Uterus (tissue), 4 donors: ENCODE data around the gene SH3PXD2B. TPM values are rescaled to one million over a fixed set of nuclear protein-coding genes. Genes with fewer than 3 reads are reported as not detected.

ENCODE experiments used
- DNase-seq, 2 donors: peaks; one replicate each; pipeline ENCODE4 v3.0.0-alpha.2; 2019 to 2020
- H3K27ac ChIP-seq, 2 donors: fragments of 200-600 bp; sonication (generic); 1 replicate in 1 of 2; 2 replicates in 1 of 2; pipeline ENCODE4 v1.5.1; 2016 to 2018
- H3K27me3 ChIP-seq, 2 donors: fragments of 200-600 bp; sonication (generic); one replicate each; pipeline ENCODE4 v1.5.1; 2018 to 2019; ENCODE audit warnings: control low read depth in 1 of 2
- H3K36me3 ChIP-seq, 2 donors: fragments of 200-600 bp; sonication (generic); one replicate each; pipeline ENCODE4 v1.5.1; 2019; ENCODE audit warnings: control low read depth in 1 of 2
- H3K4me1 ChIP-seq, 2 donors: fragments of 200-600 bp; sonication (generic); one replicate each; pipeline ENCODE4 v1.5.1; 2018 to 2019; ENCODE audit warnings: control low read depth in 1 of 2
- H3K4me3 ChIP-seq, 2 donors: fragments of 200-600 bp; sonication (generic); 1 replicate in 1 of 2; 2 replicates in 1 of 2; pipeline ENCODE4 v1.5.1; 2018 to 2019; ENCODE audit warnings: mild to moderate bottlenecking in 1 of 2
- H3K9me3 ChIP-seq, 2 donors: fragments of 200-600 bp; sonication (generic); one replicate each; pipeline ENCODE4 v1.5.1; 2019; ENCODE audit warnings: control low read depth in 1 of 2
- POLR2A ChIP-seq, 2 donors: fragments of 450-650 bp; IDR thresholded peaks; one replicate each; pipeline ENCODE4 v1.6.1; 2016; ENCODE audit warnings: antibody characterized with exemption in 2 of 2, mild to moderate bottlenecking in 1 of 2, moderate library complexity in 1 of 2
- intact Hi-C: fragments of 100-400 bp; cut with DNase I; formaldehyde crosslinking; loops from one replicate; pipeline ENCODE4 v1.15.1; 2023; ENCODE audit warnings: low total_unique reads
- total RNA-seq, 4 donors: library from RNA; depleted of rRNA in 3 of 4; stranded (reverse); fragments of >200 nt in 3 of 4; gene quantifications; one replicate each; pipeline versions ENCODE4 v1.1.0 to v1.2.4, GENCODE V29; 2014 to 2023
- TF ChIP-seq, protein P1 (sequence below), 4 experiments: fragments of 200-600 bp in 2 of 4; fragments of 450-650 bp in 2 of 4; sonication (generic) in 2 of 4; IDR thresholded peaks; one replicate each; pipeline ENCODE4 v1.5.1; 2016 to 2019; ENCODE audit warnings: antibody characterized with exemption in 4 of 4, mild to moderate bottlenecking in 2 of 4, moderate library complexity in 1 of 4
- donor health status: DM: yes; HTN: yes; CAD: no.

Gene SH3PXD2B
- total RNA-seq, 4 donors from 2014 or later, result 26.1 to 82.6 (median 31.0) TPM

DNA sequence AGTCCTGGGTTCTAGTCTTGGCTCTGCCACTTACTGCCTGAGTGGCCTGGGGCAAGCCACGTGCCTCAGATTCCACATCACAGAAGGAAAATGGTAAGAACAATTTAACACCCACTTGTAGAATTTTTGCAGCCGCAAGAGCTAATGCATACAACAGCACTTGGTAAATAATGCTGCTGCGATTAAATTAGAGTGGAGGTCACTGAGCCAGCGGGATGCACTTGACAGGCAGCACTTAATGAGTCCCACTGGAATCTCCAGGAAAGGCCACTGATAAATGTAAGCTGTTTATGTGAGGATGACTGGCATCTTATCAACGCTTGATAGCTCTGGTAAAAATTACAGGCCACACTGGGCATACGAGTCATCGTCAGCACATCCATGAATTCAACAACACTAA is 111.4 kb downstream of the SH3PXD2B start:
- intact Hi-C loops, result no loop called here
- Histone ChIP-seq H3K36me3 (no peaks in the 10 kb centered on the region), H3K9me3 (no peaks in the 10 kb centered on the region), H3K4me3 (no peak overlapping the region), H3K4me1 (no peaks in the 10 kb centered on the region), H3K27ac (no peak overlapping the region), H3K27me3 (no peaks in the 10 kb centered on the region)
- TF ChIP-seq, protein P1, sequence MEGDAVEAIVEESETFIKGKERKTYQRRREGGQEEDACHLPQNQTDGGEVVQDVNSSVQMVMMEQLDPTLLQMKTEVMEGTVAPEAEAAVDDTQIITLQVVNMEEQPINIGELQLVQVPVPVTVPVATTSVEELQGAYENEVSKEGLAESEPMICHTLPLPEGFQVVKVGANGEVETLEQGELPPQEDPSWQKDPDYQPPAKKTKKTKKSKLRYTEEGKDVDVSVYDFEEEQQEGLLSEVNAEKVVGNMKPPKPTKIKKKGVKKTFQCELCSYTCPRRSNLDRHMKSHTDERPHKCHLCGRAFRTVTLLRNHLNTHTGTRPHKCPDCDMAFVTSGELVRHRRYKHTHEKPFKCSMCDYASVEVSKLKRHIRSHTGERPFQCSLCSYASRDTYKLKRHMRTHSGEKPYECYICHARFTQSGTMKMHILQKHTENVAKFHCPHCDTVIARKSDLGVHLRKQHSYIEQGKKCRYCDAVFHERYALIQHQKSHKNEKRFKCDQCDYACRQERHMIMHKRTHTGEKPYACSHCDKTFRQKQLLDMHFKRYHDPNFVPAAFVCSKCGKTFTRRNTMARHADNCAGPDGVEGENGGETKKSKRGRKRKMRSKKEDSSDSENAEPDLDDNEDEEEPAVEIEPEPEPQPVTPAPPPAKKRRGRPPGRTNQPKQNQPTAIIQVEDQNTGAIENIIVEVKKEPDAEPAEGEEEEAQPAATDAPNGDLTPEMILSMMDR (IDR thresholded peaks at IDR 0.05), result no peak
- no peak for TF ChIP-seq POLR2A (IDR thresholded peaks at IDR 0.05)
- no peak for DNase-seq

DNA sequence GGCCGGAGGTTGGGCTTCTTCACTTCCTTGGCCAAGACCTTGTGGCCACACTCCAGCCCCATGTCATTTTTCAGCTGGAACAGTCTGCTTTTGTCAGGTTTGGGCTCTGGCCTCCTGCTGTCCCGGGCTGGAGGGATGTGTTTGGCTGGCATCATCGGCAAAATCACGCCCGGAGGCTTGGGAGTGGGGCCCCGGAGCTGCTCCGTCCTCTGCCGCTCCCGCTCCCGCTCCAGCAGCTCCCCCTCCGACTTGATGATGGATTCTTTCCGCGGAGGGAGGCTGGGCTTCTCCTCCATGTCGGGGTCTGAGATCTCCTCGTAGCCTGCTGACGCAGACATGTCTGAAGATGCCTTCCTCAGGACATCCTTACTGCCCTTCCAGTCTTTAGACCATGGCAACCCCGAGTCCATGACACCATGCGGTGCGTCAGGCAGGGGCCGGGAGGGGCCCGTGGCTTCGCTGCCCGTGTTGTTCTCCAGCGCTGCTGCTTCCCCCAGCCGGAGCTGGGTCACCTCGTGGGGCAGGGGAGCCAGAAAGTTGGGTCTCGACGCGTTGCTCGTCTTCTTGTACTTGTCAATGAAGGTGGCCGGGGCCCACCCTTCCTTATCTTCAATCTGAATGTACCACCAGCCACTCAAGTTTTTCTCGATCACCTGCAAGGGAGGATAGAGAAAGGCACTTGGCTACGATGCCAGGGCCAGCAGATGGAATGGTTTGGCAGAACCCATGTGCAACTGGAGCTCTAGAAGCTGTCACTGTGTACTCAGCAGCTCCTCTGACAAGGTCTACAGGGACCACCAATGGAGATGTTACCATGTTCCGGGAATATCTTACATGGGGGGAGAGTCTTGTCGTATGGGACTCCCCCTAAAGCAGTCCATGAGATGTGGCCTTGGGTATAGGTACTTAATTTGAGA is 114.8 kb downstream of the SH3PXD2B start:
- intact Hi-C loops, result no loop called here
- no peaks in the 10 kb centered on the region for H3K36me3 ChIP-seq
- H3K4me1 ChIP-seq, result no peaks in the 10 kb centered on the region
- DNase-seq, result no peak
- H3K27ac ChIP-seq, result no peak overlapping the region
- H3K4me3 ChIP-seq, result no peak overlapping the region
- TF ChIP-seq POLR2A (IDR thresholded peaks at IDR 0.05), result no peak
- no peaks in the 10 kb centered on the region for H3K9me3 ChIP-seq
- H3K27me3 ChIP-seq, result no peaks in the 10 kb centered on the region

DNA sequence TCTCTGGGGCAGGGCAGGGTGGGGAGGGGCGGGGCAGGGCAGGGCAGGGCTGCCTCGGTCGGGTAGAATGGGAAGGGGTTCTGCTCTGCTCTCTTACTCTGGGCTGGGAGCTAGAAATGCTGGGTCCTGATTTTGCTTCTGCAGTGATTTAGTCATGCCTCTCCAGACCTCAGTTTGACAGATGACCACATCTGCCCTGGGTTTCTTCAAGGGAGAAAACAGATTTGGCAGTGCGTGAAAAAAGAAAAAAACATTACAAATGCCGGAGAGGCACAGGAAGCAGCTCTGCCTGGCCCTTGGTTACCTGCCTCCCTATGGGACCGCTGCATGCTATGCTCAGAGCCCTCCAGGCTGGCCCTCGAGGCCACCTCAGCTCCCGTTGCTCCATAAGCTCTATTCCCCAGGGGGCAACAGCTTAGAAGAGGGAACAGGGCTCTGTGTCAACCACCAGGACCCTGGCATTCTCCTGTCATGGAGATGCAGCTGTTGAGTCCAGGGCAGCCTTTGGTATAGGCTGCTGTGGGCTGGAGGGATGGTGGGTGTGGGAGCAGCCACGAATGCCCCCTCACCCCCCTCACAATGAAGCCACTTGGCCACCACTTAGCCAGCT is 117.5 kb downstream of the SH3PXD2B start:
- Histone ChIP-seq H3K36me3 (no peaks in the 10 kb centered on the region), H3K9me3 (no peaks in the 10 kb centered on the region), H3K4me1 (no peaks in the 10 kb centered on the region), H3K4me3 (no peak overlapping the region), H3K27me3 (no peaks in the 10 kb centered on the region), H3K27ac (no peak overlapping the region)
- intact Hi-C loops, result no loop called here
- DNase-seq, result no peak
- TF ChIP-seq POLR2A (IDR thresholded peaks at IDR 0.05), result no peak
- TF ChIP-seq, protein P1 (IDR thresholded peaks at IDR 0.05), result no peak

DNA sequence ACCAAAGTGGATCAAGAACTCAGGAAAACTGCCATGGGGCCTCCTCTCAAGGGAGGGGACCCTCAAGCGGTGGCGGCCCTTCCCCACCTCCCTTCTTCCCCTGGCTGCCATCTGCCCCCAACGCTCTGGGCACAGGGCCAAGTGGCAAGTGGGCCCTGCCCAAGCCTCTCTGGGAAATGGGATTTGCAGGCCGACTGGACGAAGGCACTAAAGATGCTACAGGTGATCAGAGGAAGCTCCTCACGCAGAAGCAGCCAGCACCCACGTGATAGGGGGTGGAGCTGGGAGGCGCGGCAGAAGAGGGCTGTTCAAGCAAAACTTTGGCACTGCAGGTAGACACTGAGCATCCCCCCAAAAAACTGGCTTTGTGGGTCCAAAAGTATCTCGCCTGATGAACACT is 118.1 kb downstream of the SH3PXD2B start:
- H3K4me3 ChIP-seq, result no peak overlapping the region
- DNase-seq, result no peak
- TF ChIP-seq POLR2A (IDR thresholded peaks at IDR 0.05), result no peak
- TF ChIP-seq, protein P1 (IDR thresholded peaks at IDR 0.05), result no peak
- no peaks in the 10 kb centered on the region for H3K36me3 ChIP-seq
- no peaks in the 10 kb centered on the region for H3K4me1 ChIP-seq
- no peaks in the 10 kb centered on the region for H3K27me3 ChIP-seq
- no peak overlapping the region for H3K27ac ChIP-seq
- H3K9me3 ChIP-seq, result no peaks in the 10 kb centered on the region
- intact Hi-C loops, result no loop called here

DNA sequence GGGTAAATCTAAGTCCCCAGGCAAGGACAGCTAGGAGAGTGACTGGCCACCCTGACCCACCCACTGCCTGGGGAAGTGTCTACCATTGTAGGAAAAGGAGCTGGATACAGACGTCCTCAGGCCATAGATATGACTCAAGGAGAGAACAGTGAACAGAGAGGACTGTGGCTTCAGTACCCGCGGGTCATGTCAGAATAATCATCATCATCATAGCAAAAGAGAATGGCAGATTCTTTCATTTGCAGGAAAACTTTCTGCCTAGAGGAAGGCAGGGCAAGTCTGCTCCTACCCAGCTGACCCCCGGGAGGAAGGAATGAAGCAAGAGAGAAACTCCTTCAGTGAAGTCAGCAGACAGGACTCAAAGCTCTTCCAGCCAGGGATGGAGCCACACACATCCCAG is 118.6 kb downstream of the SH3PXD2B start:
- H3K36me3 ChIP-seq, result no peaks in the 10 kb centered on the region
- H3K27me3 ChIP-seq, result no peaks in the 10 kb centered on the region
- H3K4me1 ChIP-seq, result no peaks in the 10 kb centered on the region
- intact Hi-C loops, result no loop called here
- H3K9me3 ChIP-seq, result no peaks in the 10 kb centered on the region
- TF ChIP-seq POLR2A (IDR thresholded peaks at IDR 0.05), result no peak
- TF ChIP-seq, protein P1 (IDR thresholded peaks at IDR 0.05), result no peak
- DNase-seq, result no peak
- no peak overlapping the region for H3K27ac ChIP-seq
- no peak overlapping the region for H3K4me3 ChIP-seq
